IMR-90 (cell line): ENCODE data around the gene DOK3. TPM values are rescaled to one million over a fixed set of nuclear protein-coding genes. Genes with fewer than 3 reads are reported as not detected.

Experiments used
- ATAC-seq: fragments of 200-7000 bp; cut with Tn5 transposase; 2 replicates; pipeline ENCODE4 v1.9.1; 2020; ENCODE audit warnings: low read depth, mild to moderate bottlenecking, moderate library complexity
- BruUV-seq: library from RNA; stranded (reverse); fragments of 400-500 nt; replicated peaks from 2 replicates; lab custom pipeline; 2021; lab: Mats Ljungman, UMichigan
- CTCF ChIA-PET: fragments of 300-600 bp; formaldehyde crosslinking; extraction: SDS; loops from one replicate; lab custom pipeline; 2021; ENCODE audit warnings: antibody characterized with exemption; lab: Yijun Ruan, JAX
- POLR2A ChIA-PET: fragments of 300-600 bp; sonication (Branson Sonifier 250); formaldehyde crosslinking; loops from one replicate; lab custom pipeline; 2022; ENCODE audit warnings: antibody characterized with exemption; ENCODE audit not compliant: unreplicated experiment; lab: Charles Lee
- DNase-seq: peaks from one replicate; pipeline ENCODE4 v3.0.0; 2013
- H2AFZ ChIP-seq: replicated peaks from 2 replicates; pipeline ENCODE3; 2013; ENCODE audit warnings: low read length, mild to moderate bottlenecking; ENCODE audit not compliant: poor library complexity
- H2AK5ac ChIP-seq: 2 replicates; pipeline ENCODE4 v1.6.1; 2013; ENCODE audit warnings: low read depth, low read length, inconsistent platforms
- H2AK9ac ChIP-seq: replicated peaks from 2 replicates; pipeline ENCODE3; 2013; ENCODE audit warnings: mild to moderate bottlenecking, low read depth, low read length, moderate library complexity; ENCODE audit not compliant: poor library complexity
- H2BK120ac ChIP-seq: 2 replicates; pipeline ENCODE4 v1.6.1; 2013; ENCODE audit warnings: low read depth, low read length, inconsistent platforms
- H2BK15ac ChIP-seq: 3 replicates; pipeline ENCODE4 v1.6.1; 2013; ENCODE audit warnings: low read depth, low read length, inconsistent platforms
- H2BK20ac ChIP-seq: 2 replicates; pipeline ENCODE4 v1.6.1; 2013; ENCODE audit warnings: low read depth, mild to moderate bottlenecking, inconsistent platforms, low read length, moderate library complexity
- H2BK5ac ChIP-seq: 2 replicates; pipeline ENCODE4 v1.6.1; 2013; ENCODE audit warnings: mild to moderate bottlenecking, low read depth, low read length, inconsistent platforms; ENCODE audit not compliant: poor library complexity, severe bottlenecking
- H3K14ac ChIP-seq: replicated peaks from 2 replicates; pipeline ENCODE4 v1.6.1; 2013; ENCODE audit warnings: low read depth, low read length, inconsistent platforms
- H3K18ac ChIP-seq: 2 replicates; pipeline ENCODE4 v1.6.1; 2013; ENCODE audit warnings: low read depth, low read length, control low read depth
- H3K23ac ChIP-seq: 2 replicates; pipeline ENCODE4 v1.6.1; 2013; ENCODE audit warnings: low read depth, low read length, inconsistent platforms
- H3K27ac ChIP-seq: 2 replicates; pipeline ENCODE4 v1.5.1; 2013; ENCODE audit warnings: mild to moderate bottlenecking, control low read depth, low read length; ENCODE audit not compliant: insufficient read depth
- H3K27me3 ChIP-seq: 2 replicates; pipeline ENCODE4 v1.6.1; 2013; ENCODE audit warnings: low read length; ENCODE audit not compliant: control insufficient read depth, insufficient read depth
- H3K36me3 ChIP-seq: 2 replicates; pipeline ENCODE4 v1.6.1; 2013; ENCODE audit warnings: low read length, mixed read lengths; ENCODE audit not compliant: control insufficient read depth, insufficient read depth
- H3K4ac ChIP-seq: 2 replicates; pipeline ENCODE4 v1.6.1; 2013; ENCODE audit warnings: low read depth, low read length, inconsistent platforms
- H3K4me1 ChIP-seq: 2 replicates; pipeline ENCODE4 v1.6.1; 2013; ENCODE audit warnings: low read length, mixed read lengths; ENCODE audit not compliant: control insufficient read depth, insufficient read depth
- H3K4me2 ChIP-seq: 2 replicates; pipeline ENCODE4 v1.6.1; 2013; ENCODE audit warnings: low read depth, mild to moderate bottlenecking, control low read depth, low read length, moderate library complexity
- H3K4me3 ChIP-seq: 2 replicates; pipeline ENCODE4 v1.5.1; 2013; ENCODE audit warnings: low read depth, mild to moderate bottlenecking, control low read depth, low read length, moderate library complexity; ENCODE audit not compliant: insufficient read depth
- H3K56ac ChIP-seq: 2 replicates; pipeline ENCODE4 v1.6.1; 2013; ENCODE audit warnings: low read length, inconsistent platforms; ENCODE audit not compliant: insufficient read depth; ENCODE audit errors: extremely low read depth
- H3K79me1 ChIP-seq, 2 experiments: 2 replicates each; pipeline ENCODE4 v1.6.1; 2013; ENCODE audit warnings: low read length in 2 of 2, inconsistent platforms in 1 of 2, low read depth in 1 of 2
- H3K9ac ChIP-seq: 2 replicates; pipeline ENCODE4 v1.6.1; 2013; ENCODE audit warnings: low read depth, low read length, control low read depth
- H3K9me1 ChIP-seq: 2 replicates; pipeline ENCODE4 v1.6.1; 2013; ENCODE audit warnings: low read length, inconsistent platforms; ENCODE audit not compliant: insufficient read depth
- H3K9me3 ChIP-seq: 2 replicates; pipeline ENCODE4 v1.6.1; 2013; ENCODE audit warnings: low read length; ENCODE audit not compliant: control insufficient read depth, insufficient read depth
- H4K20me1 ChIP-seq: 2 replicates; pipeline ENCODE4 v1.6.1; 2013; ENCODE audit warnings: low read length, inconsistent platforms; ENCODE audit not compliant: insufficient read depth
- H4K5ac ChIP-seq: 2 replicates; pipeline ENCODE4 v1.6.1; 2013; ENCODE audit warnings: mild to moderate bottlenecking, low read depth, low read length, control low read depth
- H4K8ac ChIP-seq, 2 experiments: 2 replicates each; pipeline ENCODE4 v1.6.1; 2013; ENCODE audit warnings: low read depth in 2 of 2, low read length in 2 of 2, control low read depth in 1 of 2, inconsistent platforms in 1 of 2
- H4K91ac ChIP-seq: 2 replicates; pipeline ENCODE4 v1.6.1; 2013; ENCODE audit warnings: low read depth, low read length, inconsistent platforms; ENCODE audit not compliant: insufficient read depth
- BHLHE40 ChIP-seq: fragments of 150-350 bp; IDR thresholded peaks from 2 replicates; pipeline ENCODE4 v1.6.1; 2016; ENCODE audit warnings: mild to moderate bottlenecking, low read depth, low read length
- CHD1 ChIP-seq: IDR thresholded peaks from 2 replicates; pipeline ENCODE4 v1.6.1; 2012; ENCODE audit warnings: low read depth, low read length, improper control_type of control experiment
- MAFK ChIP-seq: IDR thresholded peaks from 2 replicates; pipeline ENCODE4 v1.6.1; 2012; ENCODE audit warnings: low read depth, low read length, improper control_type of control experiment
- MAZ ChIP-seq: IDR thresholded peaks from 2 replicates; pipeline ENCODE4 v1.6.1; 2012; ENCODE audit warnings: low read depth, mild to moderate bottlenecking, low read length, improper control_type of control experiment, moderate library complexity, borderline replicate concordance
- MXI1 ChIP-seq: IDR thresholded peaks from 2 replicates; pipeline ENCODE4 v1.6.1; 2012; ENCODE audit warnings: low read depth, mild to moderate bottlenecking, low read length, moderate library complexity, borderline replicate concordance
- NFE2L2 ChIP-seq: fragments of 150-350 bp; IDR thresholded peaks from 2 replicates; pipeline ENCODE4 v1.6.1; 2016; ENCODE audit warnings: low read depth, mild to moderate bottlenecking, low read length
- POLR2A ChIP-seq: IDR thresholded peaks from 2 replicates; pipeline ENCODE4 v1.6.1; 2012; ENCODE audit warnings: mild to moderate bottlenecking, low read depth, low read length
- RCOR1 ChIP-seq: IDR thresholded peaks from 2 replicates; pipeline ENCODE4 v1.6.1; 2012; ENCODE audit warnings: mild to moderate bottlenecking, low read length, improper control_type of control experiment; ENCODE audit not compliant: insufficient replicate concordance
- RFX5 ChIP-seq: IDR thresholded peaks from 2 replicates; pipeline ENCODE4 v1.8.0; 2012; ENCODE audit warnings: low read depth, mild to moderate bottlenecking, low read length, moderate library complexity
- SMC3 ChIP-seq: fragments of 150-350 bp; IDR thresholded peaks from 2 replicates; pipeline ENCODE4 v1.6.1; 2016; ENCODE audit warnings: low read depth, mild to moderate bottlenecking, antibody characterized with exemption, low read length, moderate library complexity
- WGBS, 2 experiments: methylation state at CpG; one replicate each; pipeline versions ENCODE4 v1.1.5 to v1.1.7; 2013; ENCODE audit warnings: missing lambda C conversion rate in 2 of 2; ENCODE audit not compliant: insufficient read length in 1 of 2; ENCODE audit errors: extremely low coverage in 2 of 2; 5-methylcytosine and 5-hydroxymethylcytosine counted together
- dilution Hi-C: fragments of 300-500 bp; cut with HindIII; formaldehyde crosslinking; loops from one replicate; pipeline ENCODE4 v1.14.3; 2018; ENCODE audit warnings: low sequenced_read_pairs; ENCODE audit not compliant: unreplicated experiment
- in situ Hi-C: fragments of 300-500 bp; cut with MboI; formaldehyde crosslinking; loops from 3 replicates; pipeline ENCODE4 v1.14.3; 2019; ENCODE audit warnings: low sequenced_read_pairs, inconsistent platforms, mixed read lengths
- intact Hi-C: fragments of 100-400 bp; cut with micrococcal nuclease; formaldehyde crosslinking; loops from 2 replicates; pipeline ENCODE4 v1.10.0; 2022
- polyA plus RNA-seq, 3 experiments: library from polyadenylated mRNA; depleted of rRNA; stranded (reverse); fragments of >200 nt; gene quantifications; 2 replicates each; pipeline ENCODE4 v1.2.3, GENCODE V29; 2012; ENCODE audit warnings: low replicate concordance in 1 of 3
- total RNA-seq: library from RNA; depleted of rRNA; stranded (reverse); fragments of >200 nt; gene quantifications from 2 replicates; pipeline ENCODE4 v1.2.3, GENCODE V29; 2012
- TF ChIP-seq, protein P1 (sequence below): fragments of 150-350 bp; IDR thresholded peaks from 2 replicates; pipeline ENCODE4 v1.6.1; 2016; ENCODE audit warnings: low read depth, mild to moderate bottlenecking, low read length, moderate library complexity, borderline replicate concordance
- TF ChIP-seq, protein P2 (sequence below): conservative IDR thresholded peaks from 2 replicates; pipeline ENCODE4 v1.5.1; 2012; ENCODE audit warnings: mild to moderate bottlenecking, low read depth, low read length, improper control_type of control experiment
- TF ChIP-seq, protein P3 (sequence below): fragments of 150-350 bp; IDR thresholded peaks from 2 replicates; pipeline ENCODE4 v1.6.1; 2017; ENCODE audit warnings: mild to moderate bottlenecking, antibody characterized with exemption, low read length, low read depth

DOK3 gene
- total and polyA plus RNA-seq, 2 of the 4 experiments (the other 2 are of a cell fraction): 0.54 to 3.9 TPM

- TF ChIP-seq CHD1: no peak
- TF ChIP-seq BHLHE40: no peak
- no peak for TF ChIP-seq NFE2L2
- no peak for TF ChIP-seq MXI1
- TF ChIP-seq POLR2A: no peak
- TF ChIP-seq RCOR1: no peak
- TF ChIP-seq, protein P1, sequence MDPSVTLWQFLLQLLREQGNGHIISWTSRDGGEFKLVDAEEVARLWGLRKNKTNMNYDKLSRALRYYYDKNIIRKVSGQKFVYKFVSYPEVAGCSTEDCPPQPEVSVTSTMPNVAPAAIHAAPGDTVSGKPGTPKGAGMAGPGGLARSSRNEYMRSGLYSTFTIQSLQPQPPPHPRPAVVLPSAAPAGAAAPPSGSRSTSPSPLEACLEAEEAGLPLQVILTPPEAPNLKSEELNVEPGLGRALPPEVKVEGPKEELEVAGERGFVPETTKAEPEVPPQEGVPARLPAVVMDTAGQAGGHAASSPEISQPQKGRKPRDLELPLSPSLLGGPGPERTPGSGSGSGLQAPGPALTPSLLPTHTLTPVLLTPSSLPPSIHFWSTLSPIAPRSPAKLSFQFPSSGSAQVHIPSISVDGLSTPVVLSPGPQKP: no peak
- no peak for TF ChIP-seq SMC3
- no peak for TF ChIP-seq MAFK
- no peak for TF ChIP-seq RFX5
- TF ChIP-seq MAZ: no peak
- TF ChIP-seq, protein P2, sequence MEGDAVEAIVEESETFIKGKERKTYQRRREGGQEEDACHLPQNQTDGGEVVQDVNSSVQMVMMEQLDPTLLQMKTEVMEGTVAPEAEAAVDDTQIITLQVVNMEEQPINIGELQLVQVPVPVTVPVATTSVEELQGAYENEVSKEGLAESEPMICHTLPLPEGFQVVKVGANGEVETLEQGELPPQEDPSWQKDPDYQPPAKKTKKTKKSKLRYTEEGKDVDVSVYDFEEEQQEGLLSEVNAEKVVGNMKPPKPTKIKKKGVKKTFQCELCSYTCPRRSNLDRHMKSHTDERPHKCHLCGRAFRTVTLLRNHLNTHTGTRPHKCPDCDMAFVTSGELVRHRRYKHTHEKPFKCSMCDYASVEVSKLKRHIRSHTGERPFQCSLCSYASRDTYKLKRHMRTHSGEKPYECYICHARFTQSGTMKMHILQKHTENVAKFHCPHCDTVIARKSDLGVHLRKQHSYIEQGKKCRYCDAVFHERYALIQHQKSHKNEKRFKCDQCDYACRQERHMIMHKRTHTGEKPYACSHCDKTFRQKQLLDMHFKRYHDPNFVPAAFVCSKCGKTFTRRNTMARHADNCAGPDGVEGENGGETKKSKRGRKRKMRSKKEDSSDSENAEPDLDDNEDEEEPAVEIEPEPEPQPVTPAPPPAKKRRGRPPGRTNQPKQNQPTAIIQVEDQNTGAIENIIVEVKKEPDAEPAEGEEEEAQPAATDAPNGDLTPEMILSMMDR: no peak
- TF ChIP-seq, protein P3, sequence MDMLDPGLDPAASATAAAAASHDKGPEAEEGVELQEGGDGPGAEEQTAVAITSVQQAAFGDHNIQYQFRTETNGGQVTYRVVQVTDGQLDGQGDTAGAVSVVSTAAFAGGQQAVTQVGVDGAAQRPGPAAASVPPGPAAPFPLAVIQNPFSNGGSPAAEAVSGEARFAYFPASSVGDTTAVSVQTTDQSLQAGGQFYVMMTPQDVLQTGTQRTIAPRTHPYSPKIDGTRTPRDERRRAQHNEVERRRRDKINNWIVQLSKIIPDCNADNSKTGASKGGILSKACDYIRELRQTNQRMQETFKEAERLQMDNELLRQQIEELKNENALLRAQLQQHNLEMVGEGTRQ: no peak
- Histone ChIP-seq H2BK15ac (no peak overlapping the region), H3K4me3 (no peak overlapping the region), H3K36me3 (peaks cover 43% of the 10 kb centered on the region), H4K8ac (no peak overlapping the region), H3K27me3 (no peaks in the 10 kb centered on the region), H3K56ac (no peak overlapping the region), H3K9me1 (no peaks in the 10 kb centered on the region), H2BK120ac (no peak overlapping the region), H3K18ac (no peak overlapping the region), H4K20me1 (peaks cover 67% of the 10 kb centered on the region), H3K14ac (no peak overlapping the region), H3K23ac (no peak overlapping the region), H2AK9ac (peak overlapping the region; percentile 28), H3K9ac (no peak overlapping the region), H3K79me1 (peaks cover 4 to 14% of the 10 kb centered on the region in 2 experiments; a peak in 3 of 4 replicates), H3K4me1 (peaks cover 8% of the 10 kb centered on the region), H2AFZ (peak overlapping the region; percentile 68), H2BK5ac (no peak overlapping the region), H3K4ac (no peak overlapping the region), H2AK5ac (no peak overlapping the region), H3K27ac (no peak overlapping the region), H2BK20ac (no peak overlapping the region), H3K4me2 (no peak overlapping the region), H4K5ac (no peak overlapping the region), H3K9me3 (no peaks in the 10 kb centered on the region), H4K91ac (no peak overlapping the region)
- DNase-seq: no peak
- BruUV-seq: no TSS peak
- dilution Hi-C loops: no loop called here
- ATAC-seq: no peak
- in situ Hi-C loops: no loop called here
- WGBS, 2 experiments: 65% methylated on average over 4 of the region's 12 CpGs; no CpG with 5 or more reads in 1 of the 2 experiments
- ChIA-PET CTCF (interaction anchor here (0.8 to 1.6 kb wide), 4 partner anchors 11 to 67 kb away, joined by 4 to 11 read pairs (median 4); no protein-coding TSS in a partner anchor), POLR2A (no interaction called here)
- intact Hi-C loops: loop anchor here (1.0 to 2.0 kb wide), 2 partner anchors 41 to 146 kb away; partner anchors contain the start of genes MXD3 and PDLIM7
Measured at GRCh38 chr5:177456591-177456964, 53.0 kb downstream of the DOK3 start.
